Right lobe of liver (tissue), 6 donors: ENCODE measurements around the gene PLBD2. TPM values are rescaled to one million over a fixed set of nuclear protein-coding genes. Genes with fewer than 3 reads are reported as not detected.

ENCODE experiments used
- ATAC-seq, 4 donors: fragments of 200-7000 bp; cut with Tn5 transposase; one replicate each; pipeline ENCODE4 v1.9.1; 2020; ENCODE audit warnings: mild to moderate bottlenecking in 4 of 4, moderate library complexity in 4 of 4
- DNase-seq, 3 donors: peaks; one replicate each; pipeline ENCODE4 v3.0.0-alpha.2; 2020
- H3K27ac ChIP-seq, 3 donors: fragments of 200-600 bp; one replicate each; pipeline ENCODE4 v1.8.0; 2022
- H3K27me3 ChIP-seq, 2 donors: fragments of 200-600 bp; one replicate each; pipeline ENCODE4 v1.8.0; 2022
- H3K36me3 ChIP-seq, 4 donors: fragments of 200-600 bp; sonication (generic) in 1 of 4; one replicate each; pipeline versions ENCODE4 v1.5.1 to v1.8.0; 2017 to 2022; ENCODE audit warnings: control low read depth in 1 of 4
- H3K4me1 ChIP-seq, 4 donors: fragments of 200-600 bp; sonication (generic) in 1 of 4; one replicate each; pipeline versions ENCODE4 v1.5.1 to v1.8.0; 2017 to 2022; ENCODE audit warnings: control low read depth in 1 of 4
- H3K4me3 ChIP-seq, 3 donors: fragments of 200-600 bp; one replicate each; pipeline ENCODE4 v1.8.0; 2022
- H3K9me3 ChIP-seq, 4 donors: fragments of 200-600 bp; sonication (generic) in 1 of 4; one replicate each; pipeline versions ENCODE4 v1.5.1 to v1.8.0; 2017 to 2022; ENCODE audit warnings: control low read depth in 1 of 4
- POLR2A ChIP-seq: fragments of 450-650 bp; IDR thresholded peaks from one replicate; pipeline ENCODE4 v1.6.1; 2017; ENCODE audit warnings: antibody characterized with exemption, mild to moderate bottlenecking
- whole genome bisulfite sequencing: methylation state at CpG from one replicate; pipeline ENCODE4 v1.1.6; 2018; ENCODE audit warnings: low coverage, low lambda C conversion rate; ENCODE audit not compliant: insufficient coverage; ENCODE audit errors: missing lambda C conversion rate; 5-methylcytosine and 5-hydroxymethylcytosine counted together
- intact Hi-C, 2 donors: fragments of 100-400 bp; cut with DNase I; formaldehyde crosslinking; loops; one replicate each; pipeline versions ENCODE4 v1.11.2 to v1.14.1; 2022
- total RNA-seq, 6 experiments: library from RNA; depleted of rRNA in 2 of 6; stranded (reverse); fragments of >200 nt in 2 of 6; fragmentation: NEBNext Ultra II Directional in 3 of 6; extraction: Animal tissue kit (Norgen Biotek cat#: 25700) in 3 of 6; gene quantifications; one replicate each; pipeline versions ENCODE4 v1.1.0 to v1.2.4, GENCODE V29; 2016 to 2023
- TF ChIP-seq, protein P1 (sequence below), 4 donors: fragments of 200-600 bp in 3 of 4; fragments of 450-650 bp in 1 of 4; IDR thresholded peaks; one replicate each; pipeline versions ENCODE4 v1.5.1 to v1.8.0; 2016 to 2022; ENCODE audit warnings: antibody characterized with exemption in 4 of 4, mild to moderate bottlenecking in 2 of 4
- donor health status: DM: no; HTN: yes; CAD: no.
- donor health status: DM: no; HTN: no; CAD: no.
- donor health status: DM: no; HTN: no; CAD: no.
- donor health status: DM: no; HTN: yes; CAD: no.
- donor health status: DM: no; HTN: yes; CAD: no.

The PLBD2 gene
- total RNA-seq, 6 experiments from 2014 or later: 18.4 to 34.1 (median 28.8) TPM

DNA sequence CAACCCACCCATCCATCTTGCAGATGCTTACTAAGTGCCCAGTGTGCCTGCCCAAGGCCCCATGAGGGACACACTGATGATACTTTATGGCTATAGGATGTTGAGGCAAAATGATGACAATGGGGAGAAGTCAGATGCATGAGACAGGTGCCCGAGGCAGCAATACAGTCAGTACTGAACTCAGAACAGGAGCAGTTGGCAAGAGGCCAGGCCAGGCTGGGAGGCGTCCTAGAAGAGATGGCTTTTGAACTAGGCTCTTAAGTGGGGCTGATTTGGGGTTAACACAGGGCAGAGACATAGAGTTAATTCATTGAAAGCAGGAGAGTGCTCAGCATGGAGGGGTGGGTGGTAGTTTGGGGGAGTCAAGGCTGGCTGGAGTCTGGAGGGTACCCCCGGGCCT, 15.6 kb downstream of the PLBD2 start:
- Histone ChIP-seq H3K27ac (no peak overlapping the region), H3K4me1 (no peaks in the 10 kb centered on the region), H3K27me3 (no peaks in the 10 kb centered on the region), H3K36me3 (peaks cover 0 to 8% (median 2%) of the 10 kb centered on the region in 4 donors), H3K4me3 (no peak overlapping the region), H3K9me3 (no peaks in the 10 kb centered on the region)
- no peak for DNase-seq
- ATAC-seq: no peak
- TF ChIP-seq, protein P1, sequence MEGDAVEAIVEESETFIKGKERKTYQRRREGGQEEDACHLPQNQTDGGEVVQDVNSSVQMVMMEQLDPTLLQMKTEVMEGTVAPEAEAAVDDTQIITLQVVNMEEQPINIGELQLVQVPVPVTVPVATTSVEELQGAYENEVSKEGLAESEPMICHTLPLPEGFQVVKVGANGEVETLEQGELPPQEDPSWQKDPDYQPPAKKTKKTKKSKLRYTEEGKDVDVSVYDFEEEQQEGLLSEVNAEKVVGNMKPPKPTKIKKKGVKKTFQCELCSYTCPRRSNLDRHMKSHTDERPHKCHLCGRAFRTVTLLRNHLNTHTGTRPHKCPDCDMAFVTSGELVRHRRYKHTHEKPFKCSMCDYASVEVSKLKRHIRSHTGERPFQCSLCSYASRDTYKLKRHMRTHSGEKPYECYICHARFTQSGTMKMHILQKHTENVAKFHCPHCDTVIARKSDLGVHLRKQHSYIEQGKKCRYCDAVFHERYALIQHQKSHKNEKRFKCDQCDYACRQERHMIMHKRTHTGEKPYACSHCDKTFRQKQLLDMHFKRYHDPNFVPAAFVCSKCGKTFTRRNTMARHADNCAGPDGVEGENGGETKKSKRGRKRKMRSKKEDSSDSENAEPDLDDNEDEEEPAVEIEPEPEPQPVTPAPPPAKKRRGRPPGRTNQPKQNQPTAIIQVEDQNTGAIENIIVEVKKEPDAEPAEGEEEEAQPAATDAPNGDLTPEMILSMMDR (IDR thresholded peaks at IDR 0.05): no peak
- TF ChIP-seq POLR2A: no peak
- intact Hi-C loops: no loop called here
- WGBS: 70% methylated on average over 2 of the region's 3 CpGs

DNA sequence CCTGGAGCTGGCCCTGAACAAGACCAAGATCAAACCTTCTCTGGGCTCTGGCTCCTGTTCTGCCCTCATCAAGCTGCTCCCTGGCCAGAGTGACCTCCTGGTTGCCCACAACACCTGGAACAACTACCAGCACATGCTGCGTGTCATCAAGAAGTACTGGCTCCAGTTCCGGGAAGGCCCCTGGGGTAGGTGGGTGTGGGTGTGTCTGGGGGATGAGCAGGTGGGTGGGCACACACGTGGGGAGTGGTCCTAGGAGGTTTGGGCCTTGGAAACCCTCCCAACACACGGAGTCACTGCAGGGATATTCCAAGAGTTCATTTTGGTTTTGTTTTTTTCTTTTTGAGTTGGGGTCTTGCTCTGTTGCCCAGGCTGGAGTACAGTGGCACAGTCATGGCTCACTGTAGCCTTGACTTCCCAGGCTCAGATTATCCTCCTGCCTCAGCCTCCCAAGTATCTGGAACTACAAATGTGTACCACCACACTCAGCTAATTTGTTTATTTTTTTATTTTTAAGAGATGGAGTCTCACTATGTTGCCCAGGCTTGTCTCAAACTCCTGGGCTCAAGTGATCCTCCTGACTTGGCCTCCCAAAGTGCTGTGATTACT, 16.5 kb downstream of the PLBD2 start:
- H3K4me3 ChIP-seq: no peak overlapping the region
- no peaks in the 10 kb centered on the region for H3K9me3 ChIP-seq
- H3K27ac ChIP-seq: no peak overlapping the region
- H3K27me3 ChIP-seq: no peaks in the 10 kb centered on the region
- WGBS: 80% methylated on average over 2 of the region's 4 CpGs
- TF ChIP-seq POLR2A: no peak
- TF ChIP-seq, protein P1 (IDR thresholded peaks at IDR 0.05): no peak
- H3K36me3 ChIP-seq: peaks cover 0 to 8% (median 2%) of the 10 kb centered on the region in 4 donors
- DNase-seq (no peak), ATAC-seq (no peak)
- intact Hi-C loops: no loop called here
- no peaks in the 10 kb centered on the region for H3K4me1 ChIP-seq

DNA sequence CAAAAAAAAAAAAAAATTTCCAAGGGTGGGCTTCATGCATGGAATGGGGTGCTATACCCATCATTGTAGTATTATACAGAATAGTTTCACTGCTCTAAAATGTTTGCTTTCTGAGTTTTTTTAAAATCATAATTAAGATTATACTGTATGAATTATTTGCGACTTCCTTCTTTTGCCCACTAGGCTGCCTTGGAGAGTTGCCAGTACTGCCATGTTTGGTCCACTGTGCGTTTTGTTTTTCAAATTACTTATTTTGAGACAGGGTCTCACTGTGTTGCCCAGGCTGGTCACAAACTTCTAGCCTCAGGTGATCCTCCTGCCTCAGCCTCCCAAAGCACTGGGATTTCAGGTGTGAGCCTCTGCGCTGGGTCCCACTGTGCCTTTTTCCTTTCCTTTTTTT, 19.9 kb downstream of the PLBD2 start:
- no peak for DNase-seq
- no peak for ATAC-seq
- H3K27ac ChIP-seq: no peak overlapping the region
- no peaks in the 10 kb centered on the region for H3K4me1 ChIP-seq
- TF ChIP-seq, protein P1 (IDR thresholded peaks at IDR 0.05): no peak
- no peak for TF ChIP-seq POLR2A
- no peak overlapping the region for H3K4me3 ChIP-seq
- WGBS: 72% methylated on average over 3 of the region's 3 CpGs
- H3K27me3 ChIP-seq: no peaks in the 10 kb centered on the region
- peaks cover 0 to 8% (median 1%) of the 10 kb centered on the region in 4 donors for H3K36me3 ChIP-seq
- H3K9me3 ChIP-seq: no peaks in the 10 kb centered on the region
- intact Hi-C loops: no loop called here

DNA sequence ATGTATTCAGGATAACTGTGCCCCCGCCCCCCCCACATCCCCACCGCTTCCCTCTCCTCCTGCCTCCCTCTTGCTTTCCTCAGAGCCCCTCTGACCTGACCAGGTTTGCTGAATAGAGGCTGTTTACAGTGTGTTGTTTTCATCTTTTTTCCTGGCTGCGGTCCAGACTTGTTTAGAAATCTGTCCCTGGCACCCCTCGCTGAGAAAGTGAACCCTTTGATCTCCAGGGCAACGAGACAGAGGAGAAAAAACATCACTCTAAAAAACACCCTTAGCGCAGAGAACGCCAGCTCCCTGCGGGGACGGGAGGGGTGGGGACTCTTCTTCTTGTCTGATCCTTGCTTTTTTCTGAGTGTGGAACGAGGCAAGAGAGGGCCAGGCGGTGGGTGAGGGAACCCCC, 22.8 kb downstream of the PLBD2 start:
- WGBS: 50% methylated on average over 11 of the region's 11 CpGs
- no peaks in the 10 kb centered on the region for H3K9me3 ChIP-seq
- DNase-seq (no peak), ATAC-seq (peak in 3 of 4 donors; percentile 9 to 29 (median 13))
- H3K4me3 ChIP-seq: no peak overlapping the region
- H3K4me1 ChIP-seq: no peaks in the 10 kb centered on the region
- peaks cover 0 to 5% (median 2%) of the 10 kb centered on the region in 4 donors for H3K36me3 ChIP-seq
- no peaks in the 10 kb centered on the region for H3K27me3 ChIP-seq
- H3K27ac ChIP-seq: no peak overlapping the region
- intact Hi-C loops: no loop called here
- TF ChIP-seq, protein P1 (IDR thresholded peaks at IDR 0.05): no peak
- no peak for TF ChIP-seq POLR2A

DNA sequence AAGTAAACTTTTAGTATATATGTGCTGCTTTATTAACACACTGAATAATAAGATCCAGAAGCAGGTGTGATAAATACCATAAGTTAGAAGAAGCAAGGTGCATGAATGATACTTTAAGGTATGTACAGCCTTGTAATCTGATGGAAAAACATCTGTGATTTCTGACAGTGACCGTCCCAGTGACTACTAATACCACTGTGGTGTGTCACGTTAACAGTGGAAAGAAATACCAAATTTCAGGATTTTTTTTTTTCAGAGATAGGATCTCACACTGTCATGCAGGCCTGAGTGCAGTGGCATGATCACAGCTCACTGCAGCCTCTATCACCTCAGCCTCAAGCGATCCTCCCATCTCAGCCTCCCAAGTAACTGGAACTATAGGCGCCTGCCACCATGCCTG, 23.8 kb downstream of the PLBD2 start:
- Histone ChIP-seq H3K27ac (no peak overlapping the region), H3K4me1 (no peaks in the 10 kb centered on the region), H3K9me3 (no peaks in the 10 kb centered on the region), H3K4me3 (no peak overlapping the region), H3K27me3 (no peaks in the 10 kb centered on the region), H3K36me3 (peaks cover 0 to 5% (median 2%) of the 10 kb centered on the region in 4 donors)
- TF ChIP-seq POLR2A: no peak
- TF ChIP-seq, protein P1 (IDR thresholded peaks at IDR 0.05): no peak
- DNase-seq (no peak), ATAC-seq (no peak)
- 96% methylated on average over 3 of the region's 4 CpGs for WGBS
- intact Hi-C loops: no loop called here
